Endothelial cell of umbilical vein (primary cell): ENCODE results near the gene CHN2. TPM values are rescaled to one million over a fixed set of nuclear protein-coding genes. Genes with fewer than 3 reads are reported as not detected.

ENCODE experiments used
- BruUV-seq: library from RNA; stranded (reverse); fragments of 400-500 nt; replicated peaks from 2 replicates; lab custom pipeline; 2021; lab: Mats Ljungman, UMichigan
- CTCF ChIA-PET: fragments of 300-600, 350-600 bp; sonication (Branson Sonifier 250); formaldehyde crosslinking; loops from one replicate; lab custom pipeline; 2021; ENCODE audit warnings: antibody characterized with exemption, inconsistent platforms; lab: Charles Lee
- POLR2A ChIA-PET: fragments of 300-600, 350-600 bp; sonication (Branson Sonifier 250); formaldehyde crosslinking; loops from one replicate; lab custom pipeline; 2021; ENCODE audit warnings: antibody characterized with exemption, inconsistent platforms; lab: Charles Lee
- DNase-seq: peaks from one replicate; pipeline ENCODE4 v3.0.0-alpha.2; 2011; ENCODE audit warnings: low read depth, low spot score
- FAIRE-seq: peaks from 2 replicates; lab custom pipeline; 2011; peaks lifted over from hg19 to GRCh38; lab: Jason Lieb, UNC
- H2AFZ ChIP-seq: 2 replicates; pipeline ENCODE4 v1.6.0; 2012; ENCODE audit warnings: low read depth, low read length, control low read depth, inconsistent platforms
- H3K27ac ChIP-seq: 2 replicates; pipeline ENCODE4 v1.5.1; 2011; ENCODE audit warnings: low read depth, mild to moderate bottlenecking, control low read depth, low read length, moderate library complexity; ENCODE audit not compliant: insufficient read depth
- H3K27me3 ChIP-seq, 2 experiments: 2 replicates each; pipeline versions ENCODE4 v1.6.0 to v1.6.1; 2011; ENCODE audit warnings: low read length in 2 of 2, mixed read lengths in 1 of 2; ENCODE audit not compliant: control insufficient read depth in 2 of 2, insufficient read depth in 2 of 2
- H3K36me3 ChIP-seq, 2 experiments: 2 replicates in 1 of 2; 3 replicates in 1 of 2; pipeline ENCODE4 v1.5.1; 2011; ENCODE audit warnings: low read length in 2 of 2, mild to moderate bottlenecking in 1 of 2, moderate library complexity in 1 of 2; ENCODE audit not compliant: control insufficient read depth in 2 of 2, insufficient read depth in 2 of 2; ENCODE audit errors: extremely low read depth in 1 of 2
- H3K4me1 ChIP-seq: 3 replicates; pipeline ENCODE4 v1.5.1; 2011; ENCODE audit warnings: mild to moderate bottlenecking, low read length; ENCODE audit not compliant: control insufficient read depth, insufficient read depth; ENCODE audit errors: extremely low read depth
- H3K4me2 ChIP-seq: 2 replicates; pipeline ENCODE4 v1.6.1; 2011; ENCODE audit warnings: low read length, control low read depth, mixed read lengths; ENCODE audit not compliant: insufficient read depth
- H3K4me3 ChIP-seq, 3 experiments: fragments of 200-600 bp in 1 of 3; sonication (generic), shearing (Covaris generic) in 1 of 3; replicated peaks in 1 of 3; 2 replicates each; pipeline ENCODE4 v1.5.1; 2011 to 2016; ENCODE audit warnings: control low read depth in 3 of 3, low read length in 3 of 3, mild to moderate bottlenecking in 2 of 3, inconsistent platforms in 1 of 3, low read depth in 1 of 3, moderate library complexity in 1 of 3; ENCODE audit not compliant: insufficient read depth in 1 of 3
- H3K79me2 ChIP-seq: 2 replicates; pipeline ENCODE4 v1.6.0; 2012; ENCODE audit warnings: low read length, inconsistent platforms; ENCODE audit not compliant: control insufficient read depth, insufficient read depth
- H3K9ac ChIP-seq: replicated peaks from 2 replicates; pipeline ENCODE3; 2011; ENCODE audit warnings: low read length, control low read depth; ENCODE audit not compliant: insufficient read depth; ENCODE audit errors: extremely low read depth
- H3K9me1 ChIP-seq: replicated peaks from 3 replicates; pipeline ENCODE4 v1.6.0; 2011; ENCODE audit warnings: mild to moderate bottlenecking, low read length; ENCODE audit not compliant: control insufficient read depth, insufficient read depth; ENCODE audit errors: extremely low read depth
- H3K9me3 ChIP-seq: replicated peaks from 2 replicates; pipeline ENCODE4 v1.5.1; 2012; ENCODE audit warnings: low read length, inconsistent platforms; ENCODE audit not compliant: control insufficient read depth, insufficient read depth
- H4K20me1 ChIP-seq: replicated peaks from 2 replicates; pipeline ENCODE3; 2011; ENCODE audit warnings: mild to moderate bottlenecking, low read length; ENCODE audit not compliant: control insufficient read depth, insufficient read depth; ENCODE audit errors: extremely low read depth
- CTCF ChIP-seq, 2 donors: IDR thresholded peaks; 1 replicate in 1 of 2; 2 replicates in 1 of 2; pipeline ENCODE4 v1.5.1; 2011; ENCODE audit warnings: low read length in 2 of 2, mild to moderate bottlenecking in 2 of 2, moderate library complexity in 2 of 2, control low read depth in 1 of 2, inconsistent platforms in 1 of 2, low read depth in 1 of 2; ENCODE audit not compliant: insufficient read depth in 1 of 2; ENCODE audit errors: extremely low read depth in 1 of 2
- EZH2 ChIP-seq: IDR thresholded peaks from 2 replicates; pipeline ENCODE4 v1.6.1; 2012; ENCODE audit warnings: borderline replicate concordance, low read depth, mild to moderate bottlenecking, moderate library complexity, low read length, inconsistent platforms; ENCODE audit not compliant: severe bottlenecking
- FOS ChIP-seq: IDR thresholded peaks from 2 replicates; pipeline ENCODE4 v1.6.1; 2011; ENCODE audit warnings: mild to moderate bottlenecking, low read length, moderate library complexity, borderline replicate concordance; ENCODE audit not compliant: insufficient read depth
- GATA2 ChIP-seq: IDR thresholded peaks from 2 replicates; pipeline ENCODE4 v1.7.0; 2011; ENCODE audit warnings: low read depth, mild to moderate bottlenecking, moderate library complexity, mixed read lengths, low read length; ENCODE audit not compliant: insufficient read length, insufficient read depth
- JUN ChIP-seq: IDR thresholded peaks from 2 replicates; pipeline ENCODE4 v1.6.1; 2011; ENCODE audit warnings: borderline replicate concordance, low read depth; ENCODE audit not compliant: insufficient read length, insufficient read depth
- MAX ChIP-seq: IDR thresholded peaks from 2 replicates; pipeline ENCODE4 v1.6.1; 2011; ENCODE audit not compliant: insufficient read depth, insufficient read length
- MYC ChIP-seq: IDR thresholded peaks from one replicate; pipeline ENCODE4 v1.6.1; 2011; ENCODE audit warnings: mild to moderate bottlenecking, low read depth, low read length
- POLR2A ChIP-seq: IDR thresholded peaks from 2 replicates; pipeline ENCODE4 v1.6.1; 2012; ENCODE audit warnings: low read depth, mild to moderate bottlenecking, control low read depth, low read length
- POLR2AphosphoS5 ChIP-seq: IDR thresholded peaks from 2 replicates; pipeline ENCODE4 v1.6.1; 2012; ENCODE audit warnings: low read depth, mild to moderate bottlenecking, control low read depth, low read length, moderate library complexity; ENCODE audit not compliant: insufficient read depth
- dilution Hi-C: fragments of 300-500 bp; cut with MboI; formaldehyde crosslinking; loops from one replicate; pipeline ENCODE4 v1.15.0; 2019; ENCODE audit warnings: low sequenced_read_pairs; ENCODE audit not compliant: extremely low pct_ligation_motif_present
- intact Hi-C: fragments of 100-400 bp; cut with micrococcal nuclease; formaldehyde crosslinking; loops from one replicate; pipeline ENCODE4 v1.10.0; 2022
- polyA plus RNA-seq, 4 experiments: library from polyadenylated mRNA; depleted of rRNA in 3 of 4; stranded (reverse) in 3 of 4; unstranded in 1 of 4; fragments of >200 nt; gene quantifications; 2 replicates each; pipeline versions ENCODE4 v1.2.1 to v1.2.3, GENCODE V29; 2011 to 2012; ENCODE audit warnings: missing spikeins in 1 of 4
- total RNA-seq: library from RNA; stranded (reverse); gene quantifications from 2 replicates; pipeline ENCODE4 v1.2.3, GENCODE V29; 2021

CHN2 gene
- total and polyA plus RNA-seq, 2 donors (not counting 3 experiments of a cell fraction or from before 2014, with no cell fraction given) = 1.4 to 5.0 TPM

- Histone ChIP-seq H3K9me3 (no peaks in the 10 kb centered on the region), H4K20me1 (no peaks in the 10 kb centered on the region), H3K4me3 (no peak overlapping the region), H3K9ac (no peak overlapping the region), H3K4me2 (no peak overlapping the region), H3K27me3 (no peaks in the 10 kb centered on the region), H3K9me1 (no peaks in the 10 kb centered on the region), H3K36me3 (no peaks in the 10 kb centered on the region), H3K79me2 (no peaks in the 10 kb centered on the region), H3K27ac (no peak overlapping the region), H3K4me1 (peaks cover 2% of the 10 kb centered on the region), H2AFZ (no peak overlapping the region)
- intact Hi-C loops (no loop called here), dilution Hi-C loops (no loop called here)
- ChIA-PET CTCF (interaction anchor here (0.8 to 1.9 kb wide), 4 partner anchors 10 to 110 kb away, joined by 3 to 8 read pairs (median 4); no protein-coding TSS in a partner anchor), POLR2A (no interaction called here)
- FAIRE-seq (no peak), DNase-seq (no peak)
- TF ChIP-seq MYC = no peak
- TF ChIP-seq POLR2AphosphoS5 = no peak
- TF ChIP-seq POLR2A = no peak
- TF ChIP-seq EZH2 = no peak
- TF ChIP-seq JUN = no peak
- TF ChIP-seq GATA2 = no peak
- no peak for TF ChIP-seq MAX
- no peak for TF ChIP-seq CTCF (IDR thresholded peaks at IDR 0.05; ENCODE audit: extremely low read depth in 1 of 2, insufficient read depth in 1 of 2, low read depth in 1 of 2, low read length in 2 of 2)
- no peak for TF ChIP-seq FOS
- BruUV-seq = no TSS peak
These were observed 21.6 kb downstream of the CHN2 start for GRCh38 chr7:29216128-29216527.
